Neuronal stem cell (in vitro differentiated cells): ENCODE results near the gene FAM3D.

Experiments
- DNase-seq: peaks from one replicate; pipeline ENCODE4 v3.0.0-alpha.2; 2013; ENCODE audit warnings: low spot score
- H2AFZ ChIP-seq: one replicate; pipeline ENCODE4 v1.6.1; 2013; ENCODE audit warnings: mild to moderate bottlenecking, low read length, inconsistent platforms
- H2AK5ac ChIP-seq: 2 replicates; pipeline ENCODE4 v1.6.1; 2013; ENCODE audit warnings: low read depth, mild to moderate bottlenecking, inconsistent platforms, low read length, moderate library complexity, mixed read lengths
- H2BK120ac ChIP-seq: 2 replicates; pipeline ENCODE4 v1.6.1; 2013; ENCODE audit warnings: low read depth, mild to moderate bottlenecking, inconsistent platforms, low read length, moderate library complexity, mixed read lengths
- H2BK12ac ChIP-seq: one replicate; pipeline ENCODE4 v1.6.1; 2013; ENCODE audit warnings: low read length, inconsistent platforms
- H2BK15ac ChIP-seq: 2 replicates; pipeline ENCODE4 v1.6.1; 2013; ENCODE audit warnings: mild to moderate bottlenecking, low read length, inconsistent platforms, mixed read lengths
- H2BK5ac ChIP-seq: one replicate; pipeline ENCODE4 v1.6.1; 2013; ENCODE audit warnings: inconsistent platforms, mild to moderate bottlenecking, low read length, moderate library complexity
- H3K14ac ChIP-seq: one replicate; pipeline ENCODE4 v1.6.1; 2013; ENCODE audit warnings: low read length, inconsistent platforms
- H3K18ac ChIP-seq: 2 replicates; pipeline ENCODE4 v1.6.1; 2013; ENCODE audit warnings: low read length, inconsistent platforms
- H3K23ac ChIP-seq: 2 replicates; pipeline ENCODE4 v1.6.1; 2013; ENCODE audit warnings: low read depth, mild to moderate bottlenecking, mixed read lengths, low read length, inconsistent platforms; ENCODE audit not compliant: poor library complexity
- H3K27ac ChIP-seq: replicated peaks from 3 replicates; pipeline ENCODE4 v1.5.1; 2013; ENCODE audit warnings: low read length, inconsistent platforms
- H3K27me3 ChIP-seq, 3 experiments: 2 replicates each; pipeline ENCODE4 v1.6.1; 2013; ENCODE audit warnings: low read length in 3 of 3, mild to moderate bottlenecking in 2 of 3, inconsistent platforms in 1 of 3, low read depth in 1 of 3, mixed read lengths in 1 of 3, moderate library complexity in 1 of 3; ENCODE audit not compliant: control insufficient read depth in 3 of 3, insufficient read depth in 3 of 3
- H3K36me3 ChIP-seq, 2 donors: replicated peaks in 1 of 2; 2 replicates each; pipeline ENCODE4 v1.6.1; 2013; ENCODE audit warnings: low read length in 2 of 2; ENCODE audit not compliant: control insufficient read depth in 2 of 2, insufficient read depth in 2 of 2
- H3K4ac ChIP-seq: 2 replicates; pipeline ENCODE4 v1.6.1; 2013; ENCODE audit warnings: inconsistent platforms, mild to moderate bottlenecking, low read length, moderate library complexity
- H3K4me1 ChIP-seq, 2 donors: 1 replicate in 1 of 2; 2 replicates in 1 of 2; pipeline ENCODE4 v1.6.1; 2013; ENCODE audit warnings: low read length in 2 of 2, low read depth in 1 of 2; ENCODE audit not compliant: control insufficient read depth in 2 of 2, insufficient read depth in 1 of 2
- H3K4me2 ChIP-seq: one replicate; pipeline ENCODE4 v1.6.1; 2013; ENCODE audit warnings: mild to moderate bottlenecking, low read length, inconsistent platforms; ENCODE audit not compliant: insufficient read depth, poor library complexity, severe bottlenecking
- H3K4me3 ChIP-seq, 2 donors: 2 replicates each; pipeline ENCODE4 v1.5.1; 2013; ENCODE audit warnings: low read length in 2 of 2, mild to moderate bottlenecking in 2 of 2, inconsistent platforms in 1 of 2, moderate library complexity in 1 of 2
- H3K79me1 ChIP-seq: one replicate; pipeline ENCODE4 v1.6.1; 2013; ENCODE audit warnings: low read depth, mild to moderate bottlenecking, inconsistent platforms, low read length, moderate library complexity
- H3K9ac ChIP-seq: one replicate; pipeline ENCODE4 v1.6.1; 2013; ENCODE audit warnings: mild to moderate bottlenecking, low read depth, low read length, inconsistent platforms; ENCODE audit not compliant: poor library complexity
- H3K9me3 ChIP-seq, 2 donors: replicated peaks in 1 of 2; 2 replicates each; pipeline versions ENCODE3 to v1.6.1; 2013; ENCODE audit warnings: low read length in 2 of 2, mild to moderate bottlenecking in 2 of 2, inconsistent platforms in 1 of 2, low read depth in 1 of 2, mixed read lengths in 1 of 2, moderate library complexity in 1 of 2; ENCODE audit not compliant: control insufficient read depth in 2 of 2, insufficient read depth in 1 of 2
- H4K8ac ChIP-seq: one replicate; pipeline ENCODE4 v1.6.1; 2013; ENCODE audit warnings: low read depth, mild to moderate bottlenecking, inconsistent platforms, low read length, moderate library complexity
- H4K91ac ChIP-seq: one replicate; pipeline ENCODE4 v1.6.1; 2013; ENCODE audit warnings: low read length, low read depth, mild to moderate bottlenecking, inconsistent platforms; ENCODE audit not compliant: poor library complexity
- WGBS, 2 donors: extraction: QIAGEN DNeasy Blood & Tissue Kit; methylation state at CpG; one replicate each; pipeline ENCODE4 v1.1.7; 2013; ENCODE audit warnings: missing lambda C conversion rate in 2 of 2, mixed read lengths in 1 of 2; ENCODE audit not compliant: insufficient read length in 2 of 2, insufficient replicate concordance in 1 of 2; ENCODE audit errors: extremely low coverage in 2 of 2; 5-methylcytosine and 5-hydroxymethylcytosine counted together

Gene FAM3D

GRCh38 chr3:58657571-58658141, 8.9 kb downstream of the FAM3D start:
- Histone ChIP-seq H4K8ac (no peak overlapping the region), H3K4ac (no peak overlapping the region), H3K79me1 (no peaks in the 10 kb centered on the region), H2BK120ac (no peak overlapping the region), H3K9me3 (peaks cover 0 to 3% of the 10 kb centered on the region in 2 donors), H3K27me3 (peaks cover 0 to 14% (median 1%) of the 10 kb centered on the region in 3 experiments), H2AFZ (no peak overlapping the region), H3K36me3 (no peaks in the 10 kb centered on the region), H2AK5ac (no peak overlapping the region), H3K4me2 (no peak overlapping the region), H2BK15ac (no peak overlapping the region), H2BK5ac (no peak overlapping the region), H3K9ac (no peak overlapping the region), H3K4me3 (no peak overlapping the region), H3K27ac (no peak overlapping the region), H2BK12ac (no peak overlapping the region), H3K14ac (no peak overlapping the region), H3K4me1 (no peaks in the 10 kb centered on the region), H4K91ac (no peak overlapping the region), H3K18ac (peak overlapping the region; percentile 56), H3K23ac (no peak overlapping the region)
- WGBS, 2 donors, result no CpG with 5 or more reads among the region's 8 CpGs
- no peak for DNase-seq

GRCh38 chr3:58657036-58657520, 9.5 kb downstream of the FAM3D start:
- Histone ChIP-seq H3K4me3 (no peak overlapping the region), H3K9ac (no peak overlapping the region), H4K91ac (no peak overlapping the region), H3K27me3 (peaks cover 0 to 14% (median 1%) of the 10 kb centered on the region in 3 experiments), H2BK12ac (no peak overlapping the region), H3K27ac (no peak overlapping the region), H2AK5ac (no peak overlapping the region), H3K4me2 (no peak overlapping the region), H3K14ac (no peak overlapping the region), H3K4ac (no peak overlapping the region), H4K8ac (no peak overlapping the region), H3K23ac (no peak overlapping the region), H2BK5ac (no peak overlapping the region), H3K9me3 (peaks cover 0 to 3% of the 10 kb centered on the region in 2 donors), H2AFZ (no peak overlapping the region), H3K79me1 (no peaks in the 10 kb centered on the region), H3K4me1 (no peaks in the 10 kb centered on the region), H3K36me3 (no peaks in the 10 kb centered on the region), H3K18ac (no peak overlapping the region), H2BK15ac (no peak overlapping the region), H2BK120ac (no peak overlapping the region)
- WGBS, 2 donors, result no CpG with 5 or more reads among the region's 9 CpGs
- no peak for DNase-seq

GRCh38 chr3:58656631-58657030, 9.9 kb downstream of the FAM3D start:
- no peak overlapping the region for H3K4me3 ChIP-seq
- no peak overlapping the region for H2BK120ac ChIP-seq
- no peak overlapping the region for H2AFZ ChIP-seq
- no peaks in the 10 kb centered on the region for H3K4me1 ChIP-seq
- no peaks in the 10 kb centered on the region for H3K36me3 ChIP-seq
- H3K4ac ChIP-seq, result no peak overlapping the region
- no peak overlapping the region for H3K23ac ChIP-seq
- H2BK5ac ChIP-seq, result no peak overlapping the region
- no peak overlapping the region for H2BK15ac ChIP-seq
- H3K9me3 ChIP-seq, result peaks cover 0 to 3% of the 10 kb centered on the region in 2 donors
- no CpG with 5 or more reads among the region's 2 CpGs for WGBS, 2 donors
- H4K8ac ChIP-seq, result no peak overlapping the region
- no peak overlapping the region for H4K91ac ChIP-seq
- no peak overlapping the region for H3K4me2 ChIP-seq
- no peaks in the 10 kb centered on the region for H3K79me1 ChIP-seq
- no peak for DNase-seq
- H3K14ac ChIP-seq, result no peak overlapping the region
- no peak overlapping the region for H2AK5ac ChIP-seq
- H3K27ac ChIP-seq, result no peak overlapping the region
- H2BK12ac ChIP-seq, result no peak overlapping the region
- H3K18ac ChIP-seq, result no peak overlapping the region
- peaks cover 0 to 14% (median 1%) of the 10 kb centered on the region in 3 experiments for H3K27me3 ChIP-seq
- H3K9ac ChIP-seq, result no peak overlapping the region

GRCh38 chr3:58654466-58654865, 12.1 kb downstream of the FAM3D start:
- Histone ChIP-seq H3K9ac (no peak overlapping the region), H4K91ac (no peak overlapping the region), H3K27ac (no peak overlapping the region), H2BK12ac (no peak overlapping the region), H3K4me1 (no peaks in the 10 kb centered on the region), H3K79me1 (no peaks in the 10 kb centered on the region), H3K4me3 (no peak overlapping the region), H2AK5ac (no peak overlapping the region), H4K8ac (no peak overlapping the region), H3K23ac (peak overlapping the region; percentile 14), H3K18ac (peak overlapping the region; percentile 20), H3K4me2 (no peak overlapping the region), H2BK5ac (no peak overlapping the region), H3K4ac (no peak overlapping the region), H3K9me3 (peaks cover 0 to 3% of the 10 kb centered on the region in 2 donors), H2BK15ac (peak overlapping the region; percentile 8), H3K14ac (no peak overlapping the region), H3K27me3 (peaks cover 0 to 10% (median 1%) of the 10 kb centered on the region in 3 experiments), H3K36me3 (no peaks in the 10 kb centered on the region), H2AFZ (no peak overlapping the region), H2BK120ac (no peak overlapping the region)
- no peak for DNase-seq
- WGBS, 2 donors, result no CpG with 5 or more reads among the region's 6 CpGs
